Lung (tissue), 12 donors: ENCODE measurements around the gene CLEC4A. TPM values are rescaled to one million over a fixed set of nuclear protein-coding genes. Genes with fewer than 3 reads are reported as not detected.

Source experiments
- ATAC-seq: fragments of 200-7000 bp; cut with Tn5 transposase; one replicate; pipeline ENCODE4 v1.9.1; 2020; ENCODE audit warnings: moderate number of reproducible peaks; ENCODE audit not compliant: insufficient read depth, low FRiP score
- DNase-seq, 3 donors: peaks; one replicate each; pipeline ENCODE4 v3.0.0-alpha.2; 2013 to 2017
- H3K27ac ChIP-seq, 2 donors: one replicate each; pipeline ENCODE4 v1.5.1; 2013; ENCODE audit warnings: mild to moderate bottlenecking in 2 of 2, moderate library complexity in 2 of 2, control low read depth in 1 of 2, inconsistent platforms in 1 of 2, low read depth in 1 of 2, low read length in 1 of 2
- H3K27me3 ChIP-seq, 3 donors: one replicate each; pipeline ENCODE4 v1.5.1; 2013; ENCODE audit warnings: low read length in 2 of 3; ENCODE audit not compliant: control insufficient read depth in 3 of 3, insufficient read depth in 3 of 3
- H3K36me3 ChIP-seq, 4 donors: one replicate each; pipeline ENCODE4 v1.5.1; 2013; ENCODE audit warnings: low read length in 4 of 4, mild to moderate bottlenecking in 1 of 4, moderate library complexity in 1 of 4; ENCODE audit not compliant: control insufficient read depth in 4 of 4, insufficient read depth in 4 of 4
- H3K4me1 ChIP-seq, 5 donors: one replicate each; pipeline ENCODE4 v1.5.1; 2013; ENCODE audit warnings: low read length in 5 of 5, mild to moderate bottlenecking in 2 of 5, moderate library complexity in 1 of 5; ENCODE audit not compliant: control insufficient read depth in 5 of 5, insufficient read depth in 5 of 5
- H3K4me3 ChIP-seq: one replicate; pipeline ENCODE4 v1.5.1; 2013; ENCODE audit warnings: mild to moderate bottlenecking, control low read depth, moderate library complexity
- H3K9ac ChIP-seq, 2 donors: one replicate each; pipeline ENCODE4 v1.5.1; 2013; ENCODE audit warnings: low read length in 2 of 2, control low read depth in 1 of 2; ENCODE audit not compliant: insufficient read depth in 1 of 2
- H3K9me3 ChIP-seq, 4 donors: one replicate each; pipeline ENCODE4 v1.5.1; 2013; ENCODE audit warnings: low read length in 3 of 4, mild to moderate bottlenecking in 1 of 4, moderate library complexity in 1 of 4; ENCODE audit not compliant: control insufficient read depth in 4 of 4, insufficient read depth in 3 of 4
- WGBS, 2 donors: extraction: QIAGEN DNeasy Blood & Tissue Kit; methylation state at CpG; one replicate each; pipeline ENCODE4 v1.1.7; 2013; 5-methylcytosine and 5-hydroxymethylcytosine counted together
- polyA plus RNA-seq, 2 donors: library from polyadenylated mRNA; stranded (reverse); fragments of 200-250 nt; gene quantifications; one replicate each; pipeline ENCODE4 v1.2.1, GENCODE V29; 2013
- total RNA-seq, 2 donors: library from RNA; depleted of rRNA in 1 of 2; stranded (reverse); fragments of >200 nt in 1 of 2; gene quantifications; one replicate each; pipeline ENCODE4 v1.2.1, GENCODE V29; 2014 to 2021
- TF ChIP-seq, protein P1 (sequence below): IDR thresholded peaks from 2 replicates; pipeline ENCODE4 v1.5.1; 2012; ENCODE audit warnings: mild to moderate bottlenecking; ENCODE audit errors: control extremely low read depth, extremely low read depth
- donor health status: control.
- donor health status: control.
- donor health status: Bipolar disorder and iron deficiency.
- donor health status: healthy.
- donor health status: DM: yes; HTN: yes; CAD: no.

Gene CLEC4A
- total and polyA plus RNA-seq, 4 donors = 4.2 to 32.8 (median 9.8) TPM

DNA sequence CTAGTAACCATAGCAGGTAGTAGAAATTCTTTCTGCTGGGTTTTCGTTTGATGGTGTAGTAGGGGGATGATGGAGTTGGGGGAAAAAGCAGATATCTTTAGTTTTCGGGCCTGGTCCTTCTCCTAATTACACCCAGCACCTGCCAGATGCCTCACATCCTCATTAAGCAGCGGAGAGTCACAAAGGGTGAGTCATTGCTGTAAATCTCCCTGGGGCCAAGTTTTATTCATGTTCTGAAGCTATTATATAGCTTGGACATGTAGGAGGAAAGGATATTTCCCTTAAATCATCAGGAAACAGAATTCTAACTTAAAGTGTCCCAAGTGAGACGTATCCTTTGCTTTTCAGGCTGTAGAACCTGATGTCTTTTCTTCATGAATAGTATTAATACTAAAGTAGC lies 46.2 kb upstream of the CLEC4A start:
- WGBS, 2 donors = 77 to 79% methylated on average over 4 of the region's 4 CpGs
- Histone ChIP-seq H3K27me3 (peaks cover 0 to 4% (median 3%) of the 10 kb centered on the region in 3 donors), H3K9ac (no peak overlapping the region), H3K36me3 (peaks cover 0 to 1% (median 0%) of the 10 kb centered on the region in 4 donors), H3K27ac (no peak overlapping the region), H3K4me1 (peaks cover 0 to 5% (median 0%) of the 10 kb centered on the region in 5 donors), H3K9me3 (no peaks in the 10 kb centered on the region), H3K4me3 (no peak overlapping the region)
- ATAC-seq = no peak
- DNase-seq = no peak
- TF ChIP-seq, protein P1, sequence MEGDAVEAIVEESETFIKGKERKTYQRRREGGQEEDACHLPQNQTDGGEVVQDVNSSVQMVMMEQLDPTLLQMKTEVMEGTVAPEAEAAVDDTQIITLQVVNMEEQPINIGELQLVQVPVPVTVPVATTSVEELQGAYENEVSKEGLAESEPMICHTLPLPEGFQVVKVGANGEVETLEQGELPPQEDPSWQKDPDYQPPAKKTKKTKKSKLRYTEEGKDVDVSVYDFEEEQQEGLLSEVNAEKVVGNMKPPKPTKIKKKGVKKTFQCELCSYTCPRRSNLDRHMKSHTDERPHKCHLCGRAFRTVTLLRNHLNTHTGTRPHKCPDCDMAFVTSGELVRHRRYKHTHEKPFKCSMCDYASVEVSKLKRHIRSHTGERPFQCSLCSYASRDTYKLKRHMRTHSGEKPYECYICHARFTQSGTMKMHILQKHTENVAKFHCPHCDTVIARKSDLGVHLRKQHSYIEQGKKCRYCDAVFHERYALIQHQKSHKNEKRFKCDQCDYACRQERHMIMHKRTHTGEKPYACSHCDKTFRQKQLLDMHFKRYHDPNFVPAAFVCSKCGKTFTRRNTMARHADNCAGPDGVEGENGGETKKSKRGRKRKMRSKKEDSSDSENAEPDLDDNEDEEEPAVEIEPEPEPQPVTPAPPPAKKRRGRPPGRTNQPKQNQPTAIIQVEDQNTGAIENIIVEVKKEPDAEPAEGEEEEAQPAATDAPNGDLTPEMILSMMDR = no peak

DNA sequence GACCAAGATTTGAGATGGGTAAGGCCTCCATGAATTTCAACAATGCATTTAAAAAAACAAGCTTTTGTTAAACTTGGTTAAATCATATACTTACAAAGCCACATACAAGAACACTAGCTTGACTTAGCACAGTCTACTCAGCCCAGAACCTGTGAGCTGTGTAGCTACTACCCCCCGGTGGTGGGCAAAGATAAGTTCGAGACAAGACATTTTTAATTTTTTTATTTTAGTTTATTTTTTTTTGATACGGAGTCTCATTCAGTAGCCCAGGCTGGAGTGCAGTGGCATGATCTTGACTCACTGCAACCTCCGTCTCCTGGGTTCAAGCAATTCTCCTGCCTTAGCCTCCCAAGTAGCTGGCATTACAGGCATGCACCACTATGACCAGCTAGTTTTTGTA lies 45.0 kb upstream of the CLEC4A start:
- DNase-seq (peak; percentile 36 to 57 (median 44)), ATAC-seq (no peak)
- Histone ChIP-seq H3K9ac (no peak overlapping the region), H3K4me1 (peaks cover 0 to 14% (median 2%) of the 10 kb centered on the region in 5 donors), H3K9me3 (no peaks in the 10 kb centered on the region), H3K27me3 (peaks cover 0 to 4% (median 3%) of the 10 kb centered on the region in 3 donors), H3K36me3 (peaks cover 0 to 3% (median 0%) of the 10 kb centered on the region in 4 donors), H3K4me3 (no peak overlapping the region), H3K27ac (no peak overlapping the region)
- TF ChIP-seq, protein P1 = no peak
- 30 to 31% methylated on average over 4 of the region's 4 CpGs for WGBS, 2 donors

DNA sequence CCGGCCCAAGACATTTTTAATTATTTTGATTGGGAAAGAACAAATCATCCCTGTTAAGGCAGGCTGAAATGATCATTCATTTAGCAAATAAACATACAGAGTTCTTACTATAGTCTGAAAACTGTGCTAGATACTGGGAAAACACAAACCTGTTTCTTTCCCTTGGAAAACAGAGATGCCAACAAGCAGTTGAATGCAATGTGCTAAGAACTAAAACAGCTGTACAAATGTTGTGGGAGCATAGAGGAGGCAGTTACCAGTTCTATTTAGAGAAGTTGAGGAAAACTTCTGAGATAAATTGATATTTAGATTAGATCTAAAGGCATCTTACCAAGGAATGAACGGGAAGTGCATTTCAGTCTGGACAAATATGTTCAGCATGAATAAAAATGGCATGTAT lies 44.5 kb upstream of the CLEC4A start:
- Histone ChIP-seq H3K4me3 (no peak overlapping the region), H3K9me3 (no peaks in the 10 kb centered on the region), H3K4me1 (peaks cover 0 to 16% (median 3%) of the 10 kb centered on the region in 5 donors), H3K27me3 (peaks cover 0 to 4% (median 3%) of the 10 kb centered on the region in 3 donors), H3K27ac (no peak overlapping the region), H3K9ac (no peak overlapping the region), H3K36me3 (peaks cover 0 to 3% (median 0%) of the 10 kb centered on the region in 4 donors)
- 75 to 82% methylated on average over 2 of the region's 2 CpGs for WGBS, 2 donors
- no peak for ATAC-seq
- DNase-seq = no peak
- TF ChIP-seq, protein P1 = no peak

DNA sequence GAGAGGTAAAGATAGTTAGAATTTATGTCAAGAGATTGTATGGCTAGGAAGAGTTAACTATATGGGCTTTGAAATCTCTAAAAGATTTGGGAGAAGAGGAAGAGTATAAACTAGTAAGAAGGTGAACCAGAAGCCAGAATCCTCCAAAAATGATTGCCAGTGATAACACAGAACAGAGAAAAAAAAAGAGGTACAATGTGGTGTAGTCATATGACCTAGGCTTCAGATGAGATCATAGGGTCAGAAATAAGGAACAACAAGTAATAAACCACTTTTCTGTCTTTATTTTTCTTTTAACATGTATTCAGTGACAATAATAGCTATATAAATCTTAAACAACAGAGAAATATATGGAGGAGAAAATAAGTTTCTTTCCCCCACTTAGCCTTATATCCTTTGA lies 43.3 kb upstream of the CLEC4A start:
- Histone ChIP-seq H3K4me3 (no peak overlapping the region), H3K27me3 (peaks cover 0 to 4% (median 3%) of the 10 kb centered on the region in 3 donors), H3K4me1 (peaks cover 0 to 19% (median 3%) of the 10 kb centered on the region in 5 donors), H3K36me3 (peaks cover 0 to 3% (median 0%) of the 10 kb centered on the region in 4 donors), H3K9ac (no peak overlapping the region), H3K9me3 (no peaks in the 10 kb centered on the region), H3K27ac (no peak overlapping the region)
- TF ChIP-seq, protein P1 = no peak
- no peak for DNase-seq
- no peak for ATAC-seq
